ENCODE results near the gene TEX52.

GRCh38 chr12:2891240-2892053 lies 34.6 kb upstream of the TEX52 start:
- TF ChIP-seq EGR1 (IDR thresholded peaks at IDR 0.05; ENCODE audit: borderline replicate concordance, low read depth, low read length) (no peak), MAX (IDR thresholded peaks at IDR 0.05) (no peak), CTCF (IDR thresholded peaks at IDR 0.05; ENCODE audit: control extremely low read depth in 1 of 3, insufficient read depth in 1 of 3, low read depth in 1 of 3, low read length in 3 of 3) (no peak), BRCA1 (IDR thresholded peaks at IDR 0.05; ENCODE audit: low read depth, low read length) (no peak), KDM5A (IDR thresholded peaks at IDR 0.05; ENCODE audit: low read length) (no peak)
